Fibroblast of peridontal ligament (primary cell): Measurements from ENCODE around the gene AUNIP.
"Not testable (repeated sequence)": the region's sequence is repeated elsewhere in the genome, so short reads cannot be mapped to it uniquely, and the experiment has no call there.

Experiments used
- DNase-seq: peaks from one replicate; pipeline ENCODE4 v3.0.0-alpha.2; 2010; ENCODE audit errors: extremely low read depth

The AUNIP gene

DNA sequence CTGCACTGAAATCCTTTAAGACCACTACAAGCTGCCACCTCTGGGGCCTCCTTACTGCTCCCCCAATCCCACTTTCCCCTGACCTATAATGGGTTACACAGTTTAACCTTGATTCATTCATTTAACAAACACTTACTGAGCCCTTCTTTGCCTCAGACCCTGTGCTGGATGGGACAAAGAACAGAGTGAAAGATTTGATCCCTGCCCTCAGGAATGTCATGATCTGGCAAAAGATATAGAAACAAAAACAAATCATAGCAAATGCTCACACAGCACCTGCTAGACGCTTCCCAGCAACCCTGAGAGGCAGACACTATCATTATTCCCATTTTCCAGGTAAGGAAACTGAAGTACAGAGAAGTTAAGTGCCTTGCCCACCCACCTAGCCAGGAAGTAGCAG, 7.0 kb upstream of the AUNIP start:
- DNase-seq: no peak

DNA sequence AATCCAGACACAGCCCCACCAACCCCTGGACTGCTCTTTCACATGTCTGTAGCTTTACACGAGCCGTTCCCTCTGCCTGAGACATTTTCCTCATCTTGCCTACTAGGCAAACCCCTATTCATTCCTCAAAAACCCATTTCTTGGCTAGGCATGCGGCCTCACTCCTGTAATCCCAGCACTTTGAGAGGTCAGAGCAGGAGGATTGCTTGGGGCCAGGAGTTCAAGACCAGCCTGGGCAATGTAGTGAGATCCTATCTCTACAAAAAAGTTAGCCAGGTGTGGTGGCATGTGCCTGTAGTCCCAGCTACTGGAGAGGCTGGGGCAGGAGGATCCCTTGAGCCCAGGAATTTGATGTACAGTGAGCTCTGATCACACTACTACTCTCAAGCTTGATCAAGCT, 5.2 kb upstream of the AUNIP start:
- DNase-seq: no peak

- DNase-seq: no peak
These were observed 4.4 kb upstream of the AUNIP start for GRCh38 chr1:25863486-25864262.

DNA sequence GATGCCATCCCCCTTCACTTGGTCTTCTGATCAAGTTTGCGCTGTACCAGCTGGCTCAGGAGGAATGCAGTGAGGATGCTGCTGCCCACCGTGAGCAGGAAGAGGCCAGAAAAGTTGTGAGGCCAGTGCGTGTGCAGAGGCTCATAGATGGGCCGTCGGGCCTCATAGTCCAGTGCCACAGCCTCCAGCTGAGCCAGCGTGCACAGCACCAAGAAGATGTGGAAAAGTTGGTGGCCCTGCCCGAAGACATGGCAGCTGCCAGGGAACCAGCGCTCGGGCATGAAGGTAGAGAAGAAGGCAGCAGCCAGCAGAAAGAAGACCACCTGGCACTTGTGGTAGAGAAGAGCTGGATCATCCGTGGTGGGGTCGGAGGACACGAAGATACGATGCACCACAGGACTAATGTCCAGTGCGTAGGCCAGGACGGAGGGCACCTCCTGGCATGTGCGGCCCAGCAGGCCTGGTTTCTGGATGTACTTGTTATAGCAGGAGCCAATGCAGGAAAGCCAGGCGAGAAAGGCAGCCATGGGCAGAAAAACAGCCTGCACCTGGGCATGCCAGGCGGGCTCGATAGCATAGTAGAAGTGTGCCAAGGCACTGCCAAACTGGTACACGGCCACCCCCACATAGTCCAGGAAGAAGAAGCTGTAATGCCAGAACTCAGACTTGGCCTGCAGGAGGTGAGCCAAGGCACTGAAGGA, 3.7 kb upstream of the AUNIP start:
- DNase-seq: no peak

DNA sequence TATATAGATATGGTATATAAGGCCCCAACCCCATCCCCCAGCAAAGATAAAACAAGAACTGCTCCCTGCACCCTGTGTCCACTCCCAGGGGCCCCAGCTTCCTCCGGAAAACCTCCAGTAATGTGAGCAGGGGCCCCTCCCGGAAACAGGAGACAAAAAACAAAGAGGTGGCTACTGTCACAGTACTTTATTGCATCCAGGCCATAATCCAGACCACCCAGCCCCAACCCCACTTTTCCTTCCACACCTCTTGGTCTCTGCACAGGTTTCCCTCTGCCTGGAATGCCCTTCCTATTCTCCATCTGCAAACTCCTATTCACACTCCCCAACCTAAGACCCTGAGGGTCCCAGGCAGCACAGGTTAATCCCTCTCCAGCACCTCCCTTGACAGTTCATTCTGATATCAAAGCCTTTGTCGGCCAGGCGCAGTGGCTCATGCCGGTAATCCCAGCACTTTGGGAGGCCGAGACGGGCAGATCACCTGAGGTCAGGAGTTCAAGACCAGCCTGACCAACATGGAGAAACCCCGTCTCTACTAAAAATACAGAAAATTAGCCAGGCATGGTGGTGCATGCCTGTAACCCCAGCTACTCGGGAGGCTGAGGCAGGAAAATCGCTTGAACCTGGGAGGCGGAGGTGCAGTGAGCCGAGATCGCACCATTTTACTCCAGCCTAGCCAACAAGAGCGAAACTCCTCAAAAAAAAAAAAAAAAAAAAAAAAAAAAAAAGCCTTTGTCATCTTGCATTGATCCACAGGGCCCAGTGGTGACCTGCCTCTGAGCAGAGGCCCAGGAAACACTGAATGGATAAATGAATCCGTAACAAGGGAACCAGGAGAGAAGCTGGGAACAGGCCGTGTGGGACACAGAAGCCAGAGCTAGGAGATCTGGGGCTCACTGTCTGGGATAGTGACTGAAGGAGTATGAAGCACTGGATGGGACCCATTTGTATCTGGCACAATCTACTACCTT, 2.3 kb upstream of the AUNIP start:
- no peak for DNase-seq

- no peak for DNase-seq
These were observed 763 bp downstream of the AUNIP start for GRCh38 chr1:25858494-25858893.

- DNase-seq: no peak
These were observed 2.4 kb downstream of the AUNIP start for GRCh38 chr1:25856856-25857255.

DNA sequence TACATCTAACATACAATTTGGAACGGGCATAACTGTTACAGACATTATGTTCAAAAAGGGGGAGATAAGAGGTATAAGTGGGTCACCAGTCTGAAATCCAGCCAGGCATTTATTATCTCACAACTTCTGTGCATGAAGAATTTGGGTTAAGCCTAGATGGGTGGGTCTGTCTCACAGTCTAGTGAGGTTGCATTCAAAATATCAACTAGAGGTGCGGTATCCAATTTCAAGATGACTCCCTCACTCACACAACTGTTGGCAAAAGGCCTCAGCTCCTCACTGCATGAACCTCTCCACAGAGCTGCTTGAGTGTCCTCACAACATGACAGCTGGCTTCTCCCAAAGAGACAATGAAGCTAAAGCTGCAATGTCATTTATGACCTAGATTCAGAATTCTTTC, 4.7 kb downstream of the AUNIP start:
- no peak for DNase-seq

- DNase-seq: no peak
These were observed 10.7 kb downstream of the AUNIP start for GRCh38 chr1:25848531-25848930.

DNA sequence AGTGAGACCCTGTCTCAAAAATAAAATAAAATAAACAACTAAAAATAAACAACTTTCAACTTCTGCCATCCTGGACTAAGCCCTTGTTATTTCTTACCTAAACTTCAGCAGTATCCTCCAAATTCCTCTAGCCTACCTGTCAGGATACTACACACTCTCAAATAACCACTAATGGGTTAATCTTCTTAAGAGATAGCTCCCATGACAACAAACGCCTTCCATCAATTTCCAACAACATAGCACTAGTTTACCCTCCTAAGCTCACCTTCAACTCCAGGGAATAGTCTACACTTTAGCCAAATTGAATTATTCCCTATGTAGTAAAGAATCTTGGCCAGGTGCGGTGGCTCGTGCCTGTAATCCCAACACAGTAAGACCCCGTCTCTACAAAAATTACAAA, 11.3 kb downstream of the AUNIP start:
- DNase-seq: no peak

- DNase-seq: no peak
These were observed 13.6 kb downstream of the AUNIP start for GRCh38 chr1:25845664-25846063.

DNA sequence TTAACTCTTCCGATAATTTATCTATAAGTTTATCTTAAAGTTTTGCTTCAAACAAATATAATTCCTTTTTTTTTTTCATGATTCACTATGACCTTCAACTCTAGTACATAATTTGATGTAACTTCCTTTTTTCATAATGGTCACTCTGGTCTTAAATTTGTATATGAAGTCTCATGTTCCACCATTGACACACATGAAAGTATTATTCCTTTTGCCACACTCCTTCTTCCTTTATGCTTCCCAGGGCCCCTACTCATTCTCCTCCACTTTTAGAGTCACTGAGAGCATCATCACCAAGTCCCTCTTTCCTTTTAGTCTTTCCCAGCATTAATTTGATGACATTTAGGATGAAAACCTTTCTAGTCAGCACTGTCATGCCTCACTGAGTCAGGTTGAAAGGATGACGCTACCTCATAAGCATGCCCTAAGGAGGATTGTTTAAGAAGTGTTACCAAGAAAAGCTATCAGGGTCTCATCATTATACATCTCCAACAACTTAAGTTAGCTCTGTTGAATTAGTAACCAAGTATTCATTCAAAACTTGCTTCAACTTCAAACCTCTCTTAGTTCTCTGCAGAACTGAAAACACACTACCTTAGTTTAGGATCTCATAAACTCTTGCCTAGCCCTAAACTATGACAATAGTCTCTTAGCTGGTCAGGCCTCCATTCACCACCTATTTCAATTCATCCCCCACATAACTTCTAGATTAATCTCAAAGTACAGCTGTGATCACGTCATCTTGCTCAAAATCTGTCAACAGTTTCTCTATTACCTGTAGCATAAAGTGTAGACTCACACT, 14.5 kb downstream of the AUNIP start:
- no peak for DNase-seq

DNA sequence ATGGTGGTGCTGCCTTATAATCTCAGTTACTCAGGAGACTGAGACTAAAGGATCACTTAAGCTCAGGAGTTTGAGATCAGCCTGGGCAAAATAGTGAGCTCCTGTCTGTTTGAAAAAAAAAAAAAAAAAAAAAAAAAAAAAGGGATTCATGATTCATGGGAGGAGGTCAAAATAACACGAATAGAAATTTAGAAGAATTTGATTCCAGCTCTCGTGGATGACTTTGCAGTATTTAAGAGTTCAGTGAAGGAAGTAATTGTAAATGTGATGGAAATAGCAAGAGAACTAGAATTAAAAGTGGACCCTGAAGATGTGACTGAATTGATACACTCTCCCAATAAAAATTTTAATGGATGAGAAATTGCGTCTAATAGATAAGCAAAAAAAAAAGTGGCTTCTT, 15.8 kb downstream of the AUNIP start:
- DNase-seq: no peak

GRCh38 chr1:25839808-25840207, 19.4 kb downstream of the AUNIP start:
- not testable (repeated sequence) for DNase-seq

DNA sequence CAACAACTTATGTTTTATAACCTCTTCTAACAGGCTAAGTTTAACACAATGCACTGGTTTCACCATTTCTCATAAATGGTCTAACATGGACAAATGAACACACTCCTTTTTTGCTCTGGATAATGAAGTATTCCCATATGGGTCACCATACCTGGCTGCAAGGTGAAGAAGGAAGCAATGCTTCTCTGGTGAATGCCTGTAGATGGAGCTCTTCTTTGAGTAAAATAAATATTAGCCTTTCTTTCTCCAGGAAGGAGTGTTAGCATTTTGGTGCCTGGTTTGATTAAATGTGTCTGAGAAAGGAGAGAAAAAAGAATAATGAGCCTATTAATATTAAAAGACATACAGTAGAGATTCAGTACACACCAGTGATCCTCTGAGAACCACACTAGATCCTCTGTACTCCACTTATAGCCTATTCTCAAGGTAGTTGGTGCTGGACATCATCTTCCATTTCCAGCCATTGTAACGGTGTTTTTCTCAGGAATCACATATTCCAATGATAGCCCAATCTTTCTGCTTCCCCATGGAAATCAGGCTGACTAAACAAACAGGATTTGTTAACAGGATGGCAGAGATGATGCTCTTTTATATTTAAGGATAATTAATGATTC, 21.9 kb downstream of the AUNIP start:
- DNase-seq: peak; percentile 20

- DNase-seq: no peak
These were observed 22.6 kb downstream of the AUNIP start for GRCh38 chr1:25836695-25837094.

GRCh38 chr1:25834894-25835293, 24.4 kb downstream of the AUNIP start:
- peak; percentile 27 for DNase-seq

DNA sequence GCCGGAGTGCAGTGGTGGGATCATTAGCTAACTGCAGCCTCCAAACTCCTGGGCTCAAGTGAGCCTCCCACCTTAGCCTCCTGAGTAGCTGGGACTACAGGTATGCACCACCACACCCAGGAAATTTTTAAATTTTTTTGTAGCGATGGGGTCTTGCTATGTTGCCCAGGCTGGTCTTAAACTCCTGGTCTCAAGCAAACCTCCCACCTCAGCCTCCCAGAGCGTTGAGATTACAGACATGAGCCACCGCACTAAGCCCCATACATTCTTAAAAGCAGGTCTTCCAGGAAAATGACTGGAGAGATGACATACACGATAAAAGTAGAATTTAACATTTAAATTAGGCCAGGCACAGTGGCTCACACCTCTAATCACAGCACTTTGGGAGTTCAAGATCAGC, 26.1 kb downstream of the AUNIP start:
- DNase-seq: no peak

DNA sequence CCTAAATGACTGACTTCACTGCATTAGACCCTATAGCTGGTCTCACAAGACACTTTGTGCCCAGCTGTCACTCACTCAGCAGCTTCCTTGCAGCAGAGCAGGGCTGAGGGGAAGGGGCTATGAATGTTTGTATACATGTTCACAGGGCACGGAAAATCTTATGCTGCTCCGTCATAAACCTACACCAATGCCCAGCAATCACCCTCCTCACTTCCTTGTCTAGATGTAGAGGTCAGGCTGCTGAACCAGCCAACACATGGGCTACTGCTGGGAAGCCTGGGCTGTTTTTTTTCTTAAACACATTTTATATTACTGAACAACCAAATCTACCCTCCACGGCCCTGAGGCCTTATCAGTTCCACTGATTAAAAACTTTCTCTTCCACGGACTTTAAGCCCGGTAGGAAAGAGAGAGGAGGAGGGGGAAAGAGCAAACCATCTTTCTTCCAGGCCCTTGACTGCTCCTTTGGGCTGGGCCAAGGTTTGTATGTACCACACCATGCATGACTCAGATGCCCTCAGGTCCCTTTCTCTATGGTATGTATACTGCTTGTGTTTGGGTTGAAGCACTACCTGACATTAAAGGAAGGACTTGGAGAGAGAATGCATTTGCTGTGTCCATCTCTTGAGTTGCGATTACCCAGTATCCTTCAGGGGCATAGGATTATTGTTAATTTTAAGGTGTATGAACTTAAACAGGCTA, 26.8 kb downstream of the AUNIP start:
- DNase-seq: no peak

- no peak for DNase-seq
These were observed 27.6 kb downstream of the AUNIP start for GRCh38 chr1:25831569-25832196.
